ENCODE measurements around the gene RNF7. TPM values are rescaled to one million over a fixed set of nuclear protein-coding genes. Genes with fewer than 3 reads are reported as not detected.
"Not testable (repeated sequence)": the region's sequence is repeated elsewhere in the genome, so short reads cannot be mapped to it uniquely, and the experiment has no call there.

Gene RNF7
- total RNA-seq, 1 experiment from 2014 or later = 126 TPM

GRCh38 chr3:141690431-141691072 is 47.5 kb upstream of the RNF7 start:
- H2AFZ ChIP-seq (ENCODE audit: low read length) = no peak overlapping the region
- DNase-seq = no peak
- H3K9ac ChIP-seq (ENCODE audit: extremely low read depth, insufficient read length, low read length) = no peak overlapping the region
- H3K56ac ChIP-seq (ENCODE audit: insufficient read length, low read depth, low read length) = no peak overlapping the region
- WGBS (ENCODE audit: extremely low coverage, insufficient read length, low lambda C conversion rate) = no CpG with 5 or more reads among the region's 4 CpGs
- H3K27ac Mint-ChIP-seq = no peak overlapping the region
- no peaks in the 10 kb centered on the region for H3K27me3 ChIP-seq (ENCODE audit: insufficient read depth, low read length)
- no peaks in the 10 kb centered on the region; the same call in 1 of the 2 replicates for H3K4me1 ChIP-seq (ENCODE audit: insufficient read depth, low read length)
- no peak overlapping the region for H3K4me2 ChIP-seq (ENCODE audit: insufficient read depth, insufficient read length, low read length)
- no peak overlapping the region for H2BK12ac ChIP-seq (ENCODE audit: insufficient read length, low read depth, low read length)
- no peak overlapping the region for H2BK20ac ChIP-seq (ENCODE audit: low read depth, low read length, poor library complexity, severe bottlenecking)
- no peaks in the 10 kb centered on the region for H3K9me3 Mint-ChIP-seq
- no peak overlapping the region for H2AK5ac ChIP-seq (ENCODE audit: insufficient read length, low read length)
- no peak overlapping the region for H4K5ac ChIP-seq (ENCODE audit: insufficient read length, low read depth, low read length)
- no peak for TF ChIP-seq CTCF (conservative IDR thresholded peaks at IDR 0.05)
- H2BK5ac ChIP-seq (ENCODE audit: insufficient read length, low read length) = no peak overlapping the region
- no peaks in the 10 kb centered on the region for H3K79me2 ChIP-seq (ENCODE audit: insufficient read depth, low read length)
- H3K23ac ChIP-seq (ENCODE audit: insufficient read length, low read depth, low read length) = no peak overlapping the region
- H3K36me3 Mint-ChIP-seq (ENCODE audit: insufficient read depth in 1 of 3, low read depth in 3 of 3) = no peaks in the 10 kb centered on the region
- H3K4ac ChIP-seq (ENCODE audit: low read depth, low read length) = no peak overlapping the region
- no peaks in the 10 kb centered on the region for H3K79me1 ChIP-seq (ENCODE audit: insufficient read depth, low read depth, low read length, poor library complexity, severe bottlenecking)
- H3K4me1 Mint-ChIP-seq = peaks cover 3 to 7% of the 10 kb centered on the region in 2 experiments; a peak in 2 of 4 replicates
- no peaks in the 10 kb centered on the region for H4K20me1 ChIP-seq (ENCODE audit: control insufficient read depth, insufficient read depth, insufficient read length)
- H3T11ph ChIP-seq (ENCODE audit: low read length) = no peak overlapping the region
- H3K23me2 ChIP-seq (ENCODE audit: insufficient read length, low read depth, low read length, poor library complexity, severe bottlenecking) = peaks cover 3% of the 10 kb centered on the region
- no peaks in the 10 kb centered on the region for H3K27me3 Mint-ChIP-seq (ENCODE audit: low read depth)
- H3K14ac ChIP-seq (ENCODE audit: insufficient read depth, low read length) = no peak overlapping the region
- H3K9me3 ChIP-seq (ENCODE audit: control insufficient read depth, low read depth, low read length) = no peaks in the 10 kb centered on the region
- H4K8ac ChIP-seq (replicated peaks; ENCODE audit: insufficient read length, low read depth, low read length) = no peak overlapping the region
- H3K27ac ChIP-seq (ENCODE audit: insufficient read length, low read depth, low read length) = no peak overlapping the region
- no peak overlapping the region for H3K18ac ChIP-seq (ENCODE audit: insufficient read length, low read depth, low read length)
- H3K4me3 Mint-ChIP-seq = no peak overlapping the region
- H4K91ac ChIP-seq (ENCODE audit: insufficient read length, low read depth, low read length) = no peak overlapping the region
- H2BK15ac ChIP-seq (ENCODE audit: low read depth, low read length) = no peak overlapping the region
- H2BK120ac ChIP-seq (ENCODE audit: low read depth, low read length, poor library complexity, severe bottlenecking) = no peak overlapping the region

- H3K23me2 ChIP-seq (ENCODE audit: insufficient read length, low read depth, low read length, poor library complexity, severe bottlenecking); H3K36me3 Mint-ChIP-seq (ENCODE audit: insufficient read depth in 1 of 3, low read depth in 3 of 3); H3K27me3 Mint-ChIP-seq (ENCODE audit: low read depth): not testable (repeated sequence)
These were observed 46.6 kb upstream of the RNF7 start for GRCh38 chr3:141691471-141691870.

More at GRCh38 chr3:141691471-141691870, 46.6 kb upstream of the RNF7 start:
- H2BK5ac ChIP-seq (ENCODE audit: insufficient read length, low read length); H3K4me3 Mint-ChIP-seq; H3K23ac ChIP-seq (ENCODE audit: insufficient read length, low read depth, low read length); H4K91ac ChIP-seq (ENCODE audit: insufficient read length, low read depth, low read length); H3K27ac ChIP-seq (ENCODE audit: insufficient read length, low read depth, low read length); H3K4me2 ChIP-seq (ENCODE audit: insufficient read depth, insufficient read length, low read length); H3K27me3 ChIP-seq (ENCODE audit: insufficient read depth, low read length); H2BK15ac ChIP-seq (ENCODE audit: low read depth, low read length); H4K8ac ChIP-seq (replicated peaks; ENCODE audit: insufficient read length, low read depth, low read length); DNase-seq; H3T11ph ChIP-seq (ENCODE audit: low read length); H2BK120ac ChIP-seq (ENCODE audit: low read depth, low read length, poor library complexity, severe bottlenecking); H3K4ac ChIP-seq (ENCODE audit: low read depth, low read length); H3K79me2 ChIP-seq (ENCODE audit: insufficient read depth, low read length); H3K18ac ChIP-seq (ENCODE audit: insufficient read length, low read depth, low read length); H2AK5ac ChIP-seq (ENCODE audit: insufficient read length, low read length); H3K4me1 Mint-ChIP-seq; H3K27ac Mint-ChIP-seq; H4K5ac ChIP-seq (ENCODE audit: insufficient read length, low read depth, low read length); H3K9me3 ChIP-seq (ENCODE audit: control insufficient read depth, low read depth, low read length); H2AFZ ChIP-seq (ENCODE audit: low read length); H3K14ac ChIP-seq (ENCODE audit: insufficient read depth, low read length); H2BK12ac ChIP-seq (ENCODE audit: insufficient read length, low read depth, low read length); H3K56ac ChIP-seq (ENCODE audit: insufficient read length, low read depth, low read length); H3K9ac ChIP-seq (ENCODE audit: extremely low read depth, insufficient read length, low read length); H3K9me3 Mint-ChIP-seq; H2BK20ac ChIP-seq (ENCODE audit: low read depth, low read length, poor library complexity, severe bottlenecking); H3K79me1 ChIP-seq (ENCODE audit: insufficient read depth, low read depth, low read length, poor library complexity, severe bottlenecking); H3K4me1 ChIP-seq (ENCODE audit: insufficient read depth, low read length); H4K20me1 ChIP-seq (ENCODE audit: control insufficient read depth, insufficient read depth, insufficient read length): not testable (repeated sequence)
- no CpG with 5 or more reads among the region's 3 CpGs for WGBS (ENCODE audit: extremely low coverage, insufficient read length, low lambda C conversion rate)
